ENCODE results near the gene NR4A1. TPM values are rescaled to one million over a fixed set of nuclear protein-coding genes. Genes with fewer than 3 reads are reported as not detected.
A peak's percentile ranks its signal among the peaks of the same experiment; 100 is the strongest.

The NR4A1 gene
- total RNA-seq, 6 experiments from 2014 or later = 5.0 to 8.8 (median 7.7) TPM

- WGBS (ENCODE audit: insufficient coverage, low coverage, low lambda C conversion rate, missing lambda C conversion rate) = 62% methylated on average over 2 of the region's 10 CpGs
- H3K27me3 ChIP-seq = no peaks in the 10 kb centered on the region
- DNase-seq = no peak
- no peaks in the 10 kb centered on the region for H3K9me3 ChIP-seq
- ATAC-seq = no peak
- intact Hi-C loops (cut with DNase I) = loop anchor here in 1 of 2 donors (5.0 kb wide), 2 partner anchors 42 to 53 kb away; no protein-coding TSS in a partner anchor
- peaks cover 0 to 34% (median 12%) of the 10 kb centered on the region in 4 donors for H3K4me1 ChIP-seq
- H3K4me3 ChIP-seq = peak overlapping the region in 1 of 3 donors; percentile 20
- TF ChIP-seq CTCF (IDR thresholded peaks at IDR 0.05) (no peak), POLR2A (IDR thresholded peaks at IDR 0.05) (no peak)
- peak overlapping the region in 2 of 3 donors; percentile 54 to 67 for H3K27ac ChIP-seq
- H3K36me3 ChIP-seq = peaks cover 0 to 20% (median 8%) of the 10 kb centered on the region in 4 donors
Observed at GRCh38 chr12:52080403-52081251, 29.4 kb downstream of the NR4A1 start.

- peak overlapping the region in 2 of 3 donors; percentile 6 to 20 for H3K4me3 ChIP-seq
- H3K4me1 ChIP-seq = peaks cover 0 to 34% (median 12%) of the 10 kb centered on the region in 4 donors
- ATAC-seq (peak; percentile 18 to 51 (median 38)), DNase-seq (peak in 1 of 3 donors; percentile 37)
- 25% methylated on average over 5 of the region's 9 CpGs for WGBS (ENCODE audit: insufficient coverage, low coverage, low lambda C conversion rate, missing lambda C conversion rate)
- peaks cover 0 to 19% (median 8%) of the 10 kb centered on the region in 4 donors for H3K36me3 ChIP-seq
- intact Hi-C loops (cut with DNase I) = loop anchor here in 1 of 2 donors (5.0 kb wide), 2 partner anchors 41 to 54 kb away; no protein-coding TSS in a partner anchor
- peak overlapping the region; percentile 54 to 67 (median 66) for H3K27ac ChIP-seq
- H3K9me3 ChIP-seq = no peaks in the 10 kb centered on the region
- TF ChIP-seq POLR2A (IDR thresholded peaks at IDR 0.05) (no peak), CTCF (IDR thresholded peaks at IDR 0.05) (no peak)
- H3K27me3 ChIP-seq = no peaks in the 10 kb centered on the region
Observed at GRCh38 chr12:52081263-52081733, 30.1 kb downstream of the NR4A1 start.

DNA sequence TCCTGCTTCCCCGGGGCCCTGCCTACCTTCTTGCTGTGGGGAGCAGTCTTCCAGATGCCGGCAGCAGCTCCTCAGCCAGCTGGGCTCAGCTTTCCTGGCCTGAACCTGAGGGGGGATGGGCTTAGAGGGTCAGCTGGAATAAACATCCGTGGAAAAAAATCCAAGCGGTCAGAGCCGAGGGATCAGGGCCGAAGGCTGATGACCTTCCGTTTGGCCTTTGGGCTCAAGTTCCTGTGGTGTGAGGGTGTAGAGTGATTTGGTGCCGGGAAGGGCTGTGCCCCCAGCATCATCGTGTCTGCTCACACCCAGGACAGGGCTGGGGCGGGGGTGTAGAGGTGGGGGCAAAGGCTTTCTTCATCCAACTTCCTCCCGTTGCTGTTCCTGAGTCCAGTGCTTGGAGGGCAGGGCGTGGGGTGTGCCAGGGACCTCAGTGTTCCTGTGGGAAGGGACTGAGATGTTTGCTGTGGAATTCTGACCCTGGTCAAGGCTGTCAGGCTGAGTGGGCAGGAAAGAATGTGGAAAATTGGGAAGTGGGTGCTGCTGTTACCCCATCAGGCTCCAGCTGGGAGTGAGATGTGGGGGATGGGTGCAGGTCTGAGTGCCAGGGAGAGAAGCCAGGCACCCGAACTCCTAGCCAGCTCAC is 30.9 kb downstream of the NR4A1 start:
- TF ChIP-seq CTCF (IDR thresholded peaks at IDR 0.05) (no peak), POLR2A (IDR thresholded peaks at IDR 0.05) (peak; percentile 12)
- Histone ChIP-seq H3K4me1 (peaks cover 0 to 34% (median 12%) of the 10 kb centered on the region in 4 donors), H3K9me3 (no peaks in the 10 kb centered on the region), H3K4me3 (peak overlapping the region in 2 of 3 donors; percentile 6 to 20), H3K36me3 (peaks cover 0 to 10% (median 3%) of the 10 kb centered on the region in 4 donors), H3K27me3 (no peaks in the 10 kb centered on the region), H3K27ac (peak overlapping the region; percentile 54 to 67 (median 66))
- WGBS (ENCODE audit: insufficient coverage, low coverage, low lambda C conversion rate, missing lambda C conversion rate) = 21% methylated on average over 5 of the region's 13 CpGs
- DNase-seq (peak; percentile 62 to 76 (median 71)), ATAC-seq (peak; percentile 64 to 79 (median 71))
- intact Hi-C loops (cut with DNase I) = loop anchor here in 1 of 2 donors (5.0 kb wide), 2 partner anchors 40 to 55 kb away; no protein-coding TSS in a partner anchor

- H3K9me3 ChIP-seq = no peaks in the 10 kb centered on the region
- H3K36me3 ChIP-seq = peaks cover 0 to 5% (median 1%) of the 10 kb centered on the region in 4 donors
- no peak for DNase-seq
- intact Hi-C loops (cut with DNase I) = loop anchor here in 1 of 2 donors (5.0 kb wide), 2 partner anchors 40 to 55 kb away; no protein-coding TSS in a partner anchor
- H3K4me3 ChIP-seq = no peak overlapping the region
- 30% methylated on average over 2 of the region's 4 CpGs for WGBS (ENCODE audit: insufficient coverage, low coverage, low lambda C conversion rate, missing lambda C conversion rate)
- TF ChIP-seq POLR2A (IDR thresholded peaks at IDR 0.05) (no peak), CTCF (IDR thresholded peaks at IDR 0.05) (no peak)
- no peaks in the 10 kb centered on the region for H3K27me3 ChIP-seq
- H3K4me1 ChIP-seq = peaks cover 0 to 34% (median 12%) of the 10 kb centered on the region in 4 donors
- no peak for ATAC-seq
- H3K27ac ChIP-seq = peak overlapping the region; percentile 43 to 67 (median 66)
Observed at GRCh38 chr12:52082669-52082987, 31.4 kb downstream of the NR4A1 start.
